ENCODE results near the gene SLC16A3.

The SLC16A3 gene

DNA sequence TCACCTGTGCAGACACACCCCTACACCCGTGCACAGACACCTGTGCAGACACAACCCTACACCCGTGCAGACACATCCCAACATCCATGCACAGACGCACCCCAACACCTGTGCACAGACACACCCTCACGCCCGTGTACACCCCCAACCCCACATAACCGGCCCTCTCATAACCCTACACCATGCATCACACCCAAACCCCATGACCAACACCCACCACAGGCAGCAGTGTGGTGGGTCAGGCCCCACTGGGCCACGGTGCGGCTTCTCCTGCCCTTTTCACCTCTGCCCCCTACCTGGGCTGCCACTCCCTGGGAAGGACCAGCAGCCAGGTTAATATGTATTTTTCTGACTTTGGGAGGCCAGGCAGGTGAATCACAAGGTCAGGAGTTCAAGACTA, 4.2 kb upstream of the SLC16A3 start:
- no peak for DNase-seq

- DNase-seq = no peak
Observed at GRCh38 chr17:82225368-82226029, 3.3 kb upstream of the SLC16A3 start.

DNA sequence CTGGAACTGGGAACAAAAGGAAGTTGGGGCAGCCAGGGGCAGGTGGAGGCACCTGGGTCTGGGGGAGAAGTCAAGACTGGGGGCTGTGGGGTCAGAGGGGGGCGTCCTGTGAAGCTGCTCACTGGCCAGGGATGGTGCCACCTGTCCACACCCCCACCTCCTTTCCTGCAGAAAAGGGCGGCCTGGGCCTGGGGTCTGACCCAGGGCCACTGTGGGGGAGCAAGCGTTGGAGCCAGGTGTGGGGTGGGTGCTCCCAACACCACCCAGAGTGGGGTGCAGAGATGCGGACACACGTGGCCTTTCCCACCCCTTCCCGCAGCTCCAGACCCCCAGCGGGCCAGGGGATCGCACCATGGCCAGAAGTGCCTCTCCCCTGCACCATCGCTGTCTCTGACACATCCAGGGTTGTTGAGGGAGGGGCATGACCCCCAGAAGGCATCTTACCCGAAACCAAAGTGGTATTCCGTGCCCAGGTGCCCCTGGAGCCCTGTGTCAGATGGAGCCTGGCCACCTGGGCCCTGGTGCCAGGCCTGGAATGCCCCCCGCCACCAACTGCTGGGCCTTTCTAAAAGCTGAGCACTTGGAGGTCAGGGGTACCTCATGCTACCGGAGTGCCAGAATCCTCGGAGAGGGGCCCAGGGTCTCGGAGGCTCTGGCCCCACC, 2.6 kb upstream of the SLC16A3 start:
- DNase-seq = no peak

- no peak for DNase-seq
Observed at GRCh38 chr17:82226809-82227628, 1.8 kb upstream of the SLC16A3 start.

DNA sequence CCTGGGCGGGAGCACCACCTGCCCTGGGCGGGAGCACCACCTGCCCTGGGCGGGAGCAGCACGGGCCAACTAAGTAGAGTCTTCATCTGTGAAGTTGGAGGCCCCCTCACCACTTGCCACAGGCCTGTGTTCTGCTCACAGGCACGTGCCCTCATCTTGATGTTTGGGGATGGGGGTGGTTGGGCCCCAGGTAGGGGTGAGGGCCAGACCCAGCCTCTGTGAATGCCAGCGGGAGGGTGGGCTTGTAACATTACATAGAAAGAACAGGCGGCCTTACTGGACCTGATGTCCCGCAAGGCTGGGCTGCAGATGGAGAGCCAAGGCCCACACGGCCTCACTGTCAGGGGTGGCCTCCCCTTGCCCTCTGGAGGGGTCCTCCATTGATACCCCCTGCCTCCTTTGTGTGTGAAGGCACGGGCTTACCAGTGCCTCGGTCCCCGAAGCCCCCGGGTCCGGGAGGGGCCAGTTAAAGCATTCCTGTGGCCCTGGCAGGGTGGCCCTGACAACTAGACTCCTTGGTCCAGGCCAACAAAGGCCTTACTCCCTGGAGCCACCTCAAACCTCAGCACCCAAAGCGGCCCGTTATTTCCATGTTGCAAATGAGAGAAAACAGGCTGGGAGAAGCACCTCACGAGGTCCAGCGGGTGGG, 1.1 kb upstream of the SLC16A3 start:
- DNase-seq = no peak

- peak; percentile 56 for DNase-seq
Observed at GRCh38 chr17:82228278-82228841, 482 bp upstream of the SLC16A3 start.

GRCh38 chr17:82229698-82230608, 1.1 kb downstream of the SLC16A3 start:
- DNase-seq = no peak

DNA sequence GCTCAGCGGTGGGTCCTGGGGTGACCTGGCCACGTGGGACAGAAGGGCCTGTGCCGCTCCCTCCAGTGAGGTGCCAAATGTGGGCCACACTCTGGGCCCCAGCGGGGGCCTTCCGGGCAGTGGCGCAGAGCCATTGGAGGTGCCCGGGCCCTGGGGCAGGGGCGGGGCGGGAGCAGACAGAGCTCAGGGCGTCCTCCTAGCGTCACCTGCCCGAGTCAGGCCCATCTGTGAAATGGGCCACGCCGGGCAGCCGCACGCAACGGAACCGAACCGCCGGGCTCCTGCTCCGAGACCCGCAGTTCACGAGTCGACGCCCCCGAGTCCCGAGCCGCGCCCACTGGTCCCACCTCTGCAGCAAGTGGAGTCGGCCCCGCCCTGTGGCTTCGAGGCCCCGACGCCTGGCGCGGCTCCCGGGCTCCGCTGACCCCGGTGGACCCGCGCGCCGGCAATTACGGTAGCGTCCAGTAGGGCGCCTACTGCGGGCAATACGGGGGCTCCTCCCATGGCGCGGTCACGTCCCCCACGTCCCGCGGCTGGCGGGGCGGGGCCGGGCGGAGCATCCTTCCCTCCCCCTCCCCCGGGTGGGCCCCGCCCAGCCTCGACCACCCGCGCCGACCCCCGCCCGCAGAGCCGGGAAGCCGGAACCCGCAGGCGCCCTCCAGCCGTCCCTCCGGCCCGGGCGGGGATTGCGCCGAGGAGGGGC, 1.9 kb downstream of the SLC16A3 start:
- peak; percentile 58 for DNase-seq

DNA sequence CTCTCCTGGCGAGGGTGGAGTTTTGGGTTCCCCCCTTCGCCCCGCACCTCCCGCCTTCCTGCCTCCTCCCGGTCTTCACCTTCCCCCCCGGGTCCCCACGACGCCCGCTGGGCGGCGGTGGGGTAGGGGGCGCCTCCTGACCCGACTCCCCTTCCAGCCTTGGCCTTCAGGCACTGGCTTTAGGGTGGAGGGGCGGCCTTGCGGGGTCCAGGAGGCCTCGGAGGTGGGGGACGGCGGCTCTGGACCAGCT, 2.4 kb downstream of the SLC16A3 start:
- no peak for DNase-seq

GRCh38 chr17:82231562-82232321, 2.9 kb downstream of the SLC16A3 start:
- no peak for DNase-seq

- DNase-seq = no peak
Observed at GRCh38 chr17:82232322-82232820, 3.5 kb downstream of the SLC16A3 start.

- DNase-seq = no peak
Observed at GRCh38 chr17:82232876-82233785, 4.3 kb downstream of the SLC16A3 start.

GRCh38 chr17:82234211-82235055, 5.6 kb downstream of the SLC16A3 start:
- no peak for DNase-seq

DNA sequence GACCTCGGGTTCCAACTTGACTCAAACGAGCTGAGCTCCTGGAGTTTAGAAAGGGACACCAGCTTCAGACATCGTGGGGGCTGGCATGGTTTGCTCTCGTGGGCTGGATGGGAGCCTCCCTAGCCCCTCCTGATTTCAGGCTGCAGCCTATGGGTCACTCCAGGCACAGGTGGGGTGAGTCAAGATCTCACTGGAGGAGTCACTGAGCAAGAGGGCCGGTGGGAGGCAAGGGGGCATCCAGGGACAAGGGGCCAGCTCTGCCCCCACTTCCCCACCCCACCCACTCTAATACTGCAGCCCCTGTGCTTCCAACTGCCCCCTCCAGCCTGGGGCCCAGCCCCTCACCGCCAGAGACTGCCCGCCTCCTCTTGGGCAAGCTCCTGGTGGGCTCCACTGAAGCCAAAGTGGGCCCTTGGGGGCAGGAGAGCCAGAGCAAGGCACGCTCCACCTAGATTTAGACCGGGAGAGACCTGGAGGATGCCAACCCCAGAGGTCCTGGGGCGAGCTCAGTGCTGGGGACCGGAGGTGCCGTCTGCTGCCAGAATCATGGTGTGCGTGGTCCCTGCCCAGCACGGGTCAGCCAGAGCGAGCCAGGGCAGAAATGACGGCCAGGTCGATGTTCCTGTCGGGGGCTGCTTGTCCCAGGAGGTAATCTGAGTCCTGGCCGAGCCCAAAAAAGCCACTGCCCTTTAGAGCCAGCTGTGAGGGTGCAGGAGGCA, 6.4 kb downstream of the SLC16A3 start:
- DNase-seq = no peak

- no peak for DNase-seq
Observed at GRCh38 chr17:82235775-82236141, 6.9 kb downstream of the SLC16A3 start.

GRCh38 chr17:82236142-82236971, 7.5 kb downstream of the SLC16A3 start:
- DNase-seq = peak; percentile 73
